ENCODE data around the gene COL9A1. TPM values are rescaled to one million over a fixed set of nuclear protein-coding genes. Genes with fewer than 3 reads are reported as not detected.
A peak's percentile ranks its signal among the peaks of the same experiment; 100 is the strongest.
"Not testable (repeated sequence)": the region's sequence is repeated elsewhere in the genome, so short reads cannot be mapped to it uniquely, and the experiment has no call there.

Gene COL9A1
- total RNA-seq = 10 to 100 TPM in 1 of 4 donors, not detected in 3; 33.5 TPM

GRCh38 chr6:70303034-70303525, at the start of gene COL9A1:
COL9A1 (minus strand) TSS chr6:70303084; CDS start chr6:70302924, 160 bp downstream.
- intact Hi-C loops (cut with DNase I; ENCODE audit: low total_unique reads) = no loop called here
- H3K27me3 ChIP-seq = no peaks in the 10 kb centered on the region
- DNase-seq = no peak
- TF ChIP-seq POLR2A (IDR thresholded peaks at IDR 0.05) = no peak
- no peak for TF ChIP-seq CTCF (IDR thresholded peaks at IDR 0.05)
- H3K36me3 ChIP-seq = no peaks in the 10 kb centered on the region
- H3K4me3 ChIP-seq = no peak within 1 kb of the TSS
- no peak within 1 kb of the TSS for H3K27ac ChIP-seq
- no peaks in the 10 kb centered on the region for H3K9me3 ChIP-seq
- H3K4me1 ChIP-seq = no peaks in the 10 kb centered on the region

- no peak for DNase-seq
- H3K36me3 ChIP-seq = no peaks in the 10 kb centered on the region
- H3K27ac ChIP-seq = peak overlapping the region in 1 of 2 donors; percentile 2
- H3K27me3 ChIP-seq = no peaks in the 10 kb centered on the region
- no peaks in the 10 kb centered on the region for H3K9me3 ChIP-seq
- no peaks in the 10 kb centered on the region for H3K4me1 ChIP-seq
- TF ChIP-seq POLR2A (IDR thresholded peaks at IDR 0.05) (no peak), CTCF (IDR thresholded peaks at IDR 0.05) (no peak)
- intact Hi-C loops (cut with DNase I; ENCODE audit: low total_unique reads) = no loop called here
- no peak overlapping the region for H3K4me3 ChIP-seq
These were observed 48.6 kb upstream of the COL9A1 start for GRCh38 chr6:70351461-70351860.

GRCh38 chr6:70345619-70346018, 42.7 kb upstream of the COL9A1 start:
- intact Hi-C loops (cut with DNase I; ENCODE audit: low total_unique reads) = no loop called here
- H3K4me1 ChIP-seq = no peaks in the 10 kb centered on the region
- H3K27ac ChIP-seq = no peak overlapping the region
- DNase-seq = no peak
- H3K9me3 ChIP-seq = no peaks in the 10 kb centered on the region
- H3K27me3 ChIP-seq = no peaks in the 10 kb centered on the region
- no peak overlapping the region for H3K4me3 ChIP-seq
- no peak for TF ChIP-seq POLR2A (IDR thresholded peaks at IDR 0.05)
- TF ChIP-seq CTCF (IDR thresholded peaks at IDR 0.05) = no peak
- H3K36me3 ChIP-seq = no peaks in the 10 kb centered on the region

GRCh38 chr6:70343313-70343712, 40.4 kb upstream of the COL9A1 start:
- no peaks in the 10 kb centered on the region for H3K9me3 ChIP-seq
- no peak overlapping the region for H3K27ac ChIP-seq
- intact Hi-C loops (cut with DNase I; ENCODE audit: low total_unique reads) = no loop called here
- H3K4me3 ChIP-seq = no peak overlapping the region
- H3K27me3 ChIP-seq = no peaks in the 10 kb centered on the region
- no peaks in the 10 kb centered on the region for H3K36me3 ChIP-seq
- H3K4me1 ChIP-seq = no peaks in the 10 kb centered on the region
- no peak for TF ChIP-seq CTCF (IDR thresholded peaks at IDR 0.05)
- TF ChIP-seq POLR2A (IDR thresholded peaks at IDR 0.05) = no peak
- DNase-seq = no peak

- DNase-seq; H3K4me1 ChIP-seq; H3K36me3 ChIP-seq; H3K27ac ChIP-seq; H3K4me3 ChIP-seq; H3K9me3 ChIP-seq; intact Hi-C loops (cut with DNase I; ENCODE audit: low total_unique reads); H3K27me3 ChIP-seq: not testable (repeated sequence)
These were observed 36.9 kb upstream of the COL9A1 start for GRCh38 chr6:70339810-70340209.

GRCh38 chr6:70338775-70339174, 35.9 kb upstream of the COL9A1 start:
- Histone ChIP-seq H3K27me3 (no peaks in the 10 kb centered on the region), H3K9me3 (no peaks in the 10 kb centered on the region), H3K4me3 (no peak overlapping the region), H3K4me1 (no peaks in the 10 kb centered on the region), H3K27ac (no peak overlapping the region), H3K36me3 (no peaks in the 10 kb centered on the region)
- DNase-seq = no peak
- no peak for TF ChIP-seq POLR2A (IDR thresholded peaks at IDR 0.05)
- TF ChIP-seq CTCF (IDR thresholded peaks at IDR 0.05) = no peak
- intact Hi-C loops (cut with DNase I; ENCODE audit: low total_unique reads) = no loop called here

All from uterus (tissue), 4 donors.